Natural killer cell treated with Interleukin-12 subunit alpha and Interleukin-12 subunit beta and Interleukin-15 and Interleukin-18, amount 100 ng/mL, for 72 hours (primary cell): Measurements from ENCODE around the gene PTGDS. TPM values are rescaled to one million over a fixed set of nuclear protein-coding genes. Genes with fewer than 3 reads are reported as not detected.
A peak's percentile ranks its signal among the peaks of the same experiment; 100 is the strongest.
"Not testable (repeated sequence)": the region's sequence is repeated elsewhere in the genome, so short reads cannot be mapped to it uniquely, and the experiment has no call there.

Experiments
- ATAC-seq, 2 donors: fragments of 150-1000 bp; cut with Tn5 transposase in 1 of 2; sonication (Bioruptor Pico), chemical (Tn5 transposase) in 1 of 2; 2 replicates each; pipeline ENCODE4 v1.10.0; 2021
- DNase-seq: peaks from one replicate; pipeline ENCODE4 v3.0.0; 2022; ENCODE audit warnings: low spot score
- H3K27ac Mint-ChIP-seq, 2 donors: 1 replicate in 1 of 2; 2 replicates in 1 of 2; pipeline ENCODE4 v1.8.0; 2022; ENCODE audit warnings: mixed read lengths in 2 of 2, mild to moderate bottlenecking in 1 of 2, moderate library complexity in 1 of 2
- H3K27me3 Mint-ChIP-seq, 2 donors: 1 replicate in 1 of 2; 2 replicates in 1 of 2; pipeline ENCODE4 v1.8.0; 2022; ENCODE audit warnings: mixed read lengths in 2 of 2
- H3K36me3 Mint-ChIP-seq: one replicate; pipeline ENCODE4 v1.8.0; 2022; ENCODE audit warnings: mixed read lengths
- H3K4me1 Mint-ChIP-seq, 2 donors: 1 replicate in 1 of 2; 2 replicates in 1 of 2; pipeline ENCODE4 v1.8.0; 2022; ENCODE audit warnings: low read depth in 2 of 2, mixed read lengths in 2 of 2, mild to moderate bottlenecking in 1 of 2
- H3K4me3 Mint-ChIP-seq: one replicate; pipeline ENCODE4 v1.8.0; 2022; ENCODE audit warnings: mixed read lengths
- H3K9me3 Mint-ChIP-seq: 2 replicates; pipeline ENCODE4 v1.8.0; 2022; ENCODE audit warnings: mixed read lengths
- total RNA-seq, 2 donors: library from RNA; stranded (reverse); gene quantifications; one replicate each; pipeline ENCODE4 v1.2.3, GENCODE V29; 2022

PTGDS gene
- total RNA-seq, 2 donors from 2014 or later = 1.7 to 4.4 TPM

GRCh38 chr9:137000177-137000930, 23.1 kb downstream of the PTGDS start:
- Mint-ChIP-seq H3K9me3 (no peaks in the 10 kb centered on the region), H3K4me3 (peak overlapping the region; percentile 79), H3K27ac (peak overlapping the region; percentile 87 to 96), H3K4me1 (peaks cover 36 to 38% of the 10 kb centered on the region in 2 donors), H3K36me3 (no peaks in the 10 kb centered on the region), H3K27me3 (no peaks in the 10 kb centered on the region)
- ATAC-seq (peak; percentile 79 to 88), DNase-seq (peak; percentile 82)

- Mint-ChIP-seq H3K4me1 (peaks cover 43 to 46% of the 10 kb centered on the region in 2 donors), H3K27me3 (no peaks in the 10 kb centered on the region), H3K27ac (no peak overlapping the region), H3K36me3 (no peaks in the 10 kb centered on the region), H3K9me3 (no peaks in the 10 kb centered on the region), H3K4me3 (no peak overlapping the region)
- no peak for ATAC-seq
- no peak for DNase-seq
These were observed 24.7 kb downstream of the PTGDS start for GRCh38 chr9:137001857-137002645.

- H3K27me3 Mint-ChIP-seq = no peaks in the 10 kb centered on the region
These were observed 25.3 kb downstream of the PTGDS start for GRCh38 chr9:137002646-137003041.

GRCh38 chr9:137004285-137004684, 27.0 kb downstream of the PTGDS start:
- not testable (repeated sequence) for ATAC-seq

More at GRCh38 chr9:137002646-137003041, 25.3 kb downstream of the PTGDS start:
- no peaks in the 10 kb centered on the region for H3K36me3 Mint-ChIP-seq
- ATAC-seq (no peak), DNase-seq (no peak)
- no peak overlapping the region for H3K27ac Mint-ChIP-seq
- peaks cover 40 to 43% of the 10 kb centered on the region in 2 donors for H3K4me1 Mint-ChIP-seq
- H3K9me3 Mint-ChIP-seq = no peaks in the 10 kb centered on the region
- no peak overlapping the region for H3K4me3 Mint-ChIP-seq

GRCh38 chr9:137006116-137007003, 29.1 kb downstream of the PTGDS start:
- peaks cover 16 to 21% of the 10 kb centered on the region in 2 donors for H3K4me1 Mint-ChIP-seq
- H3K9me3 Mint-ChIP-seq = no peaks in the 10 kb centered on the region
- no peaks in the 10 kb centered on the region for H3K36me3 Mint-ChIP-seq
- H3K27ac Mint-ChIP-seq = peak overlapping the region; percentile 47 to 53
- H3K27me3 Mint-ChIP-seq = no peaks in the 10 kb centered on the region
- peak overlapping the region; percentile 67 for H3K4me3 Mint-ChIP-seq
- ATAC-seq (peak; percentile 66 to 87), DNase-seq (no peak)

More at GRCh38 chr9:137004285-137004684, 27.0 kb downstream of the PTGDS start:
- not testable (repeated sequence) for DNase-seq, H3K9me3 Mint-ChIP-seq, H3K36me3 Mint-ChIP-seq, H3K27me3 Mint-ChIP-seq
- peak overlapping the region in 1 of 2 donors; percentile 86 for H3K27ac Mint-ChIP-seq
- H3K4me1 Mint-ChIP-seq = peaks cover 27 to 32% of the 10 kb centered on the region in 2 donors
- H3K4me3 Mint-ChIP-seq = peak overlapping the region; percentile 9

GRCh38 chr9:137007108-137007815, 30.0 kb downstream of the PTGDS start:
- no peak for DNase-seq
- Mint-ChIP-seq H3K27ac (no peak overlapping the region), H3K9me3 (no peaks in the 10 kb centered on the region), H3K27me3 (no peaks in the 10 kb centered on the region), H3K4me1 (peaks cover 16 to 18% of the 10 kb centered on the region in 2 donors), H3K4me3 (no peak overlapping the region), H3K36me3 (no peaks in the 10 kb centered on the region)
- ATAC-seq = no peak

GRCh38 chr9:137007816-137008270, 30.5 kb downstream of the PTGDS start:
- H3K4me3 Mint-ChIP-seq = no peak overlapping the region
- H3K27ac Mint-ChIP-seq = no peak overlapping the region
- H3K36me3 Mint-ChIP-seq = no peaks in the 10 kb centered on the region
- H3K27me3 Mint-ChIP-seq = no peaks in the 10 kb centered on the region
- ATAC-seq (no peak), DNase-seq (no peak)
- no peaks in the 10 kb centered on the region for H3K9me3 Mint-ChIP-seq
- peaks cover 16 to 18% of the 10 kb centered on the region in 2 donors for H3K4me1 Mint-ChIP-seq

- no peak overlapping the region for H3K4me3 Mint-ChIP-seq
- no peaks in the 10 kb centered on the region for H3K9me3 Mint-ChIP-seq
- no peaks in the 10 kb centered on the region for H3K27me3 Mint-ChIP-seq
- no peaks in the 10 kb centered on the region for H3K36me3 Mint-ChIP-seq
- DNase-seq (peak; percentile 59), ATAC-seq (no peak)
- H3K27ac Mint-ChIP-seq = no peak overlapping the region
- peaks cover 16 to 18% of the 10 kb centered on the region in 2 donors for H3K4me1 Mint-ChIP-seq
These were observed 31.0 kb downstream of the PTGDS start for GRCh38 chr9:137008312-137008711.

- Mint-ChIP-seq H3K27ac (no peak overlapping the region), H3K4me3 (no peak overlapping the region), H3K27me3 (no peaks in the 10 kb centered on the region), H3K36me3 (no peaks in the 10 kb centered on the region), H3K4me1 (peaks cover 16 to 18% of the 10 kb centered on the region in 2 donors), H3K9me3 (no peaks in the 10 kb centered on the region)
- ATAC-seq (no peak), DNase-seq (no peak)
These were observed 31.9 kb downstream of the PTGDS start for GRCh38 chr9:137009217-137009616.

- Mint-ChIP-seq H3K27ac (no peak overlapping the region), H3K4me1 (peaks cover 7 to 12% of the 10 kb centered on the region in 2 donors), H3K36me3 (no peaks in the 10 kb centered on the region), H3K27me3 (no peaks in the 10 kb centered on the region), H3K4me3 (no peak overlapping the region), H3K9me3 (no peaks in the 10 kb centered on the region)
- ATAC-seq (no peak), DNase-seq (no peak)
These were observed 32.8 kb downstream of the PTGDS start for GRCh38 chr9:137009938-137010732.

GRCh38 chr9:137011156-137011555, 33.9 kb downstream of the PTGDS start:
- DNase-seq (no peak), ATAC-seq (no peak)
- H3K4me1 Mint-ChIP-seq = peaks cover 5% of the 10 kb centered on the region in 2 donors
- no peaks in the 10 kb centered on the region for H3K36me3 Mint-ChIP-seq
- no peak overlapping the region for H3K27ac Mint-ChIP-seq
- no peaks in the 10 kb centered on the region for H3K27me3 Mint-ChIP-seq
- no peaks in the 10 kb centered on the region for H3K9me3 Mint-ChIP-seq
- no peak overlapping the region for H3K4me3 Mint-ChIP-seq

- Mint-ChIP-seq H3K27me3 (no peaks in the 10 kb centered on the region), H3K36me3 (no peaks in the 10 kb centered on the region), H3K27ac (no peak overlapping the region), H3K4me3 (no peak overlapping the region), H3K9me3 (no peaks in the 10 kb centered on the region), H3K4me1 (no peaks in the 10 kb centered on the region)
- no peak for DNase-seq
- ATAC-seq = no peak
These were observed 34.8 kb downstream of the PTGDS start for GRCh38 chr9:137011907-137012675.
